DMS 273 (cell line): ENCODE measurements around the gene RBKS.
A peak's percentile ranks its signal among the peaks of the same experiment; 100 is the strongest.

Experiments
- DNase-seq: peaks from one replicate; lab custom pipeline; 2025; ENCODE audit not compliant: unreplicated experiment; lab: John Stamatoyannopoulos, UW

Gene RBKS

GRCh38 chr2:27890146-27890923 is at the start of gene RBKS, which contains the start of gene BABAM2:
TSS of gene RBKS (minus strand) at chr2:27890387. CDS start at chr2:27890345, 42 bp downstream.
TSS of gene BABAM2 (plus strand) at chr2:27890729. CDS start at chr2:27894557, 3,828 bp downstream.
- DNase-seq, result peak; percentile 95

DNA sequence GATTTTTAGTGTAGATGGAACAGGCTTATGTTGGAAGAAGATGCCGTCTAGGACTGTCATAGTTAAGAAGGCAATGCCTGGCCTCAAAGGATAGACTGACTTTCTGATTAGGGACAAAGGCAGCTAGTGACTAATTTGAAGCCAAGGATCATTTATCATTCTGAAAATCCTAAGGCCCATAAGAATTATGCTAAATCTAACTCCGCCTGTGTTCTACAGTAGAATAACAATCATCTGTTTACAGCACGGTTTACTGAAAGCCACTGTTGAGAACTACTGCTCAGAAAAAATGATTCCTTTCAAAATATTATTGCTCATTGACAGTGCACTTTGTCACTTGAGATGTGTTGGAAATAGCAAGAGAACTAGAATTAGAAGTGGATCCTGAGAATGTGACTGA is 44.8 kb upstream of the RBKS start:
- DNase-seq, result no peak

DNA sequence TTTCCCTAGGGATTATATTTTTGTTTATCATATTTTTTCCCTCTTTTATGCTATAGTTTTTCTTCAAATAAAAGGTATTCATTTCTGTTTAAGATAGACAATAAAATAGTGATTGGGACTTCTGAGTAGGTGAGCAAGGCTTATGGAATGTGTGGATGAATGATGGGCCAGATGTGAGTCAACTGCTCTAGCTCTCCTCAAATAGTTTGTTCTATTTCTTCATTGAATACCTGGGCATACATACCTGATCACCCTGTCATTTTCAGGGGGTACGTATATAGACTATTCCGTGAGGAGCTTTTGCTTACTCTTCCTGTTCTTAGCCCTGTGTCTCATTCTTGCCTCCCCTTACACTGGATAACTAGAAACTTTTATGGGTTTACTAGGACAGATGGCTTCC is 42.2 kb upstream of the RBKS start:
- no peak for DNase-seq

GRCh38 chr2:27931361-27931950 is 41.3 kb upstream of the RBKS start:
- no peak for DNase-seq

DNA sequence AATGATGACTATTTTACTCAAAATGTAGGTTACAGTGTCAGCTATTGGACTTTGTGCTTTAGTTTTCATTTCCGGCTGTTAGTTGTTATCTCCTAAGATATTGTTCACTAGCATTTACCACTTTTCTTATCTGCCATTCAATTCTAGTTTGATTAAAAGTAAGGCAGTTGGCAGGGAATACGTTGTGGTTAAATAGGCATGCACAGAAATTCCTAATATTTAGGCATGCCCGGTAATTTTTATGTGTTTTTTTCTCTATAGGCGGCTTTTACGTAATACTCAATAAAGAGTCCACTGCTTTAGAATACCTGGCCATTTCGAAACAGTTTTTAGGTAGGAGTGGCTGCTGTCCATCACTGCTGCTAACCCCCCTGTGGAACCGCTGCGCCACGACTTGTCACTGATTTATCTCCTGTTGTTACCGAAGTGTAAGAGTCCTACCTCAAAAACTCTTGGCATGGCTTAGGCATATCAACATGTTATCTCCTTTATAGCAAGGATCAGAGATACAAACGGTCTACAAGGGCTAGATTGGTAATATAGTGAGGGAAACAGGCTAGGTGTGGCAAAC is 39.8 kb upstream of the RBKS start:
- no peak for DNase-seq

GRCh38 chr2:27925766-27926472 is 35.7 kb upstream of the RBKS start:
- DNase-seq, result no peak

DNA sequence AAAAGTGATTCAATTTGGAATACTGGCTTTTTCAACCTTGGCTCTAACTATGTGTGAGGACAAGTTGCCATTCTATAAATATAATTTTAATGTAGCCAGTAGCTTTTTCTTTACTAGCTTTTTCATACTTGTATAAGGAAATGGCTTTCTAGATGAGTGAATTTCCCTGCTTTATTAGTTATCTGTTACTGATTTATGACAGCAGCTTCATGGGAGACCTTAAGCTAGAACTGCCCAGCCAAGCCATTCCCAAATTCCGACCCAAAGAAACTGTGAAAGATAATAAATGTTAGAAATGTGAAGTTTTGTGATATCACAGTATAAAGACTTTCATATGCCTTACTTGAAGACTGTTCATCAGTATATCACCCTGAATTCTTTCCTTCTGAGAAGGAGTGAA is 32.7 kb upstream of the RBKS start:
- no peak for DNase-seq

DNA sequence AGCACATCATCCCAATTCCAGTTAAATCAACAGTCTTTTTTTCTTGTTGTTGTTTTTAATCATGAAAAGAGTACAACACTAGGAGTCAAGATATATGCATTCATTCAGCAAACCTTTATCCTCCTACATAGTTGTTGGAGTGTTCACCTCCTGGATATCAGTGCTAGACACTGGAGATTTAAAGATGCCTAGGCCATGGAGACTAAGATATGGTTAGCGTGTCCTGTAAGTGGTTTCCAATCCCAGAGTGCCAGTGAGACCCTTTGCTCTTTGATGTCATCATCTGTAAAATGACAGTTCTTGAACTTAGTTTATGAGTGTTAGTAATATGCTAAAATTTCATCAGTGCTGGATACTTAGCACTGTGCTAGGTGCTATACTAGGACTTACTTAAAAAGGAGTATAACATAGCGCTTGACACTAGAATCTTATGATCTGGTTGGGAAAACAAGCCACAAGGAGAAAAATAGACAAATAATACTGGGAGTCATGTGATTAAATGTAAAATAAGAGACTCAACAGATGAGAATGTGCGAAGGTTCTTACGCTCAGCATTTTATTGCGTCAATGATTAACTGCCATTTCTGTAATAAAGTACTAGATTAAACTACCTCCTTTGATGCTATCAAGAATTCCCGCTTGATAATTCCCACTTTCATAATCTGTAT is 31.8 kb upstream of the RBKS start:
- DNase-seq, result no peak

DNA sequence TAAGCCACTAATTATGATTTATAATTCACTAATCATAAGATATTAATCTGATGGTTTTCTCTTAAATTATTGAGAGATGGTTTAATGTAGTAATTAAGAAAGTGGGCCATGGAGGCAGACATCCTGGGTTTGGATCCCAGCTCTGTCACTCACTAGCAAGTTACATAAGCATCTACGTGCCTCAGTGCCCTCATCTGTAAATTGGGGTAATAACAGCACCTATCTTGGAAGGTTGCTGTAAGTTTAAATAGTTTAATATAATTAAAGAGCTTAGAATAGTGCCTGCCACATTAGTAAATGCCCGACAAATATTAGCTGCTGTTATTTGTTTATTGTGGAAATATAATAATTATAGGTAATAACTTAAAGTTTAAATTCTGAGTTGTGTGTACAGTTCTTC is 31.2 kb upstream of the RBKS start:
- no peak for DNase-seq

DNA sequence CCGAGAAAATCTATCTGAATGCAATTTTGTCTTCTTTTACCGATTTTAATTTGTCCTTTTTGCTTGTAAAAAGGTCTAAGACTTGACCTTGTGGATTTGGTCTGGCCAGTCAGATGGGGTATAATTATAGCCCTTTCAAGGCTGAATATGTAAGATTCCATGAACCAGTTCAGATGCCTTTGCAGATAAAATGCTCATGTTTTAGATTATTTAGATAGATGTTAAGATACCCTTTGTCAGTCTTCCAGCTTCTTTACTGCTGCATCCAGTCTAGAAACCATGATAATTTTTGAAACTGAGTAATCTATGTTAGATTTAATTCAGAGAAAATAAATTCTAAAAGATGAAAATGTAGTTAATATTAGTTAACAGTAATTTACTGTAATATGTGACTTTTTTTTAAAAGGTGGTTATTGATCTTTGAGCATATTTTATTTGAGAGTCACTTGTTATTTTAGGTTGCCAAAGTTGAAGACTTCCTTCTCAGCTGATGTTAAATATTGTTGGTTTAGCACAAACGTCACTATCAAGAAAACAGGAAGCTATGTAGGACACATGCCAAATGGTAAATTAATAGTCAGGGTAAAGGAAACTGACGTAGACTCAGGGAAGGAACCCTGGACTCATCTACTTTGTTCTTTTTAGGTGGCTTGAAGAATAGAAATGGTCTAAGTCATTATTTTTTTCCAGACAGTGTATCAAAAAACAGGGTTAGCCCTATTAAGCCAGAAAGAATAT is 30.1 kb upstream of the RBKS start:
- DNase-seq, result no peak

DNA sequence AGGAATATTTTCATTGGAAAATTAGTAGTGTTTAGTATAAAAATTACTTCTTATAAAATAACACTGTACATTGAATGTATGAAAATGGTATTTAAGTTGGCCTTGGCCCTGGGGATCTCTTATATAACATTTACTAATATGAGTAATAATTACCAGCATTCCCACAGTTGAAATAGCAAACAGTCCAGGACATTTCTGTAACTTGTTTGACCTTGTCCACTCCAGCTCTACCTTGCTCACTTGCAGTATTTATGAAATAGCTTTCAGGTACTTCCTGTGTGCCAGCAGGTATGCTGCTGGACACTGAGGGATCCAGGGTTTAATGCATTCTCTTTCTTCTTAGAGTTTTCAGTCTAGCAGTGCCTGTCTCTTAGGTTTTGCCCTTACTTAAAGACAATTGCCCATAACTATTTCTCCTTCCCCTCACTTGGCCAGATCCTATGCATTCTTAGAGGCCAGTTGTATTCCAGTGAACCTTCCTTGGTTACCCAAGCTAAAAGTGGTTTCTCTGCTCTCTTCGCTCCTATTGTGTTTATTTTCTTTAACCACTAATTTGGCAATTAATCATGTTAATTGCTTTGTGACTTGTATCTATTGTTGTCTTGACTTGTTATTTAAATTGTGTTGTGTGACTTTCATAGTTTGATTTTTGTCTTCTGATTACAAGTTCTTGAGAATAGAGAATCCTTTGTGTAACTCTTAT is 26.3 kb upstream of the RBKS start:
- DNase-seq, result no peak

GRCh38 chr2:27915874-27916273 is 25.7 kb upstream of the RBKS start:
- no peak for DNase-seq

DNA sequence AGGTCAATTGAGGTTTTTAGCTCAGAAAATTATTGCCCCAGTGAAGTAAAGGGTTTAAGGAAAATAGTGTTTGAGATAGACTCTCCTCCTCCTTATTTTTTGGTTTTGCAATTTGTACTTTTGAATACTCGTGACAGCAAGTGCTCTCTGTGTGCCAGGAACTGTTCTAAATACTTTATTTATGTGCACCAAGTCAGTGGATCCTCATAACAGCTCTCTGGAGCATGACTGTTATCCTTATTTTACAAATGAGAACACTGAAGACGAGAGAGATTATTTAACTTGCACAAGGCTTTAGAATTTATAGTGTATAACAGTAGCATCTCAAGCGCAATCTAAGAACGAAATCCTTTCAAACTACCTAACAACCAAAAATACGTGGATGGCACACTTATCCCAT is 25.0 kb upstream of the RBKS start:
- no peak for DNase-seq

- DNase-seq, result no peak
These were observed 24.6 kb upstream of the RBKS start for GRCh38 chr2:27914805-27915175.

- no peak for DNase-seq
These were observed 24.0 kb upstream of the RBKS start for GRCh38 chr2:27914041-27914804.

- DNase-seq, result no peak
These were observed 22.3 kb upstream of the RBKS start for GRCh38 chr2:27912512-27912911.

- DNase-seq, result no peak
These were observed 21.4 kb upstream of the RBKS start for GRCh38 chr2:27911458-27912210.

- no peak for DNase-seq
These were observed 19.7 kb upstream of the RBKS start for GRCh38 chr2:27909901-27910300.

GRCh38 chr2:27907547-27907946 is 17.4 kb upstream of the RBKS start:
- DNase-seq, result no peak
